ENCODE data around the gene BMI1.

DNA sequence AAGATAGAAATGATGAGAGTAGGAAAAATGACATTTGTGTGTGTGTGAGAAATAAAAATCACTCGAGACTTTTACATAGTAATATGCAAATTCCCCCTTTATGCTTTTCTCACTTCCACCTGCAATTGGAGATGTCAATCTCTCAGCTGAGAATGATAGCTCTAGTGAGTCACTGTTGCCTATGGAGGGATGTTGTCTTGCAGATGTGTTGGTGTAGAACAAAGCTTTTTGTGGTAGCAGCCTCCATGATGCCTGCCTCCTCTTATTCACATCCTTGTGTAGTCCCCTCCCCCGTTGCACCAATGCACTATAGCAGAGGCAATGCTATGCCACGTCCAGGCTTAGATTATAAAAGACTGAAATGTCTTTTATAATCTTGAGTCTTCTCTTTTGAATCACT lies 58.2 kb downstream of the BMI1 start:
- TF ChIP-seq EZH2 (IDR thresholded peaks at IDR 0.05; ENCODE audit: low read length, missing control alignments) (no peak), CTCF (conservative IDR thresholded peaks at IDR 0.05 in 1 of 2, IDR thresholded peaks at IDR 0.05 in 1 of 2; ENCODE audit: low read depth in 1 of 2, low read length in 2 of 2) (no peak)
